Gastroesophageal sphincter (tissue), 4 donors: ENCODE measurements around the gene SRCIN1. TPM values are rescaled to one million over a fixed set of nuclear protein-coding genes. Genes with fewer than 3 reads are reported as not detected.
"Not testable (repeated sequence)": the region's sequence is repeated elsewhere in the genome, so short reads cannot be mapped to it uniquely, and the experiment has no call there.

Experiments
- ATAC-seq: fragments of 150-250 bp; one replicate; pipeline ENCODE4 v1.9.1; 2016; ENCODE audit warnings: mild to moderate bottlenecking, moderate library complexity
- H3K27ac ChIP-seq, 4 donors: fragments of 200-600 bp; sonication (generic) in 3 of 4; 1 replicate in 3 of 4; 2 replicates in 1 of 4; pipeline ENCODE4 v1.5.1; 2016 to 2019
- H3K27me3 ChIP-seq: fragments of 200-600 bp; sonication (generic); one replicate; pipeline ENCODE4 v1.5.1; 2019
- H3K36me3 ChIP-seq, 2 donors: fragments of 200-600 bp; sonication (generic); one replicate each; pipeline ENCODE4 v1.5.1; 2019; ENCODE audit warnings: control low read depth in 1 of 2
- H3K4me1 ChIP-seq, 3 donors: fragments of 200-600 bp; sonication (generic); 1 replicate in 2 of 3; 2 replicates in 1 of 3; pipeline ENCODE4 v1.5.1; 2016 to 2019; ENCODE audit warnings: control low read depth in 2 of 3
- H3K4me3 ChIP-seq, 2 donors: fragments of 200-600 bp; sonication (generic); one replicate each; pipeline ENCODE4 v1.5.1; 2019; ENCODE audit warnings: mild to moderate bottlenecking in 1 of 2, moderate library complexity in 1 of 2
- H3K9me3 ChIP-seq, 3 donors: fragments of 200-600 bp; sonication (generic); one replicate each; pipeline ENCODE4 v1.5.1; 2017 to 2019; ENCODE audit warnings: control low read depth in 2 of 3
- CTCF ChIP-seq, 4 experiments: fragments of 200-600 bp in 2 of 4; fragments of 450-650 bp in 2 of 4; sonication (generic) in 1 of 4; IDR thresholded peaks; one replicate each; pipeline ENCODE4 v1.5.1; 2017 to 2019; ENCODE audit warnings: antibody characterized with exemption in 4 of 4, mild to moderate bottlenecking in 2 of 4, moderate library complexity in 2 of 4
- EP300 ChIP-seq: sonication (generic); formaldehyde crosslinking; IDR thresholded peaks from one replicate; pipeline ENCODE4 v1.6.1; 2017; ENCODE audit warnings: antibody characterized with exemption, mild to moderate bottlenecking
- POLR2A ChIP-seq, 2 donors: fragments of 450-650 bp; IDR thresholded peaks; one replicate each; pipeline ENCODE4 v1.6.1; 2017; ENCODE audit warnings: antibody characterized with exemption in 2 of 2, mild to moderate bottlenecking in 2 of 2, moderate library complexity in 1 of 2
- POLR2AphosphoS5 ChIP-seq: sonication (generic); formaldehyde crosslinking; IDR thresholded peaks from one replicate; pipeline ENCODE4 v1.6.1; 2017; ENCODE audit warnings: antibody characterized with exemption
- WGBS, 2 donors: methylation state at CpG; one replicate each; pipeline ENCODE4 v1.1.5; 2018; ENCODE audit warnings: low coverage in 1 of 2; 5-methylcytosine and 5-hydroxymethylcytosine counted together
- total RNA-seq, 4 donors: library from RNA; depleted of rRNA; stranded (reverse); fragments of >200 nt; gene quantifications; one replicate each; pipeline ENCODE4 v1.1.0, GENCODE V29; 2016

SRCIN1 gene
- total RNA-seq, result 1 to 10 TPM in 2 of 4 donors, under 1 TPM in 2; 0.67 to 2.6 (median 1.5) TPM

DNA sequence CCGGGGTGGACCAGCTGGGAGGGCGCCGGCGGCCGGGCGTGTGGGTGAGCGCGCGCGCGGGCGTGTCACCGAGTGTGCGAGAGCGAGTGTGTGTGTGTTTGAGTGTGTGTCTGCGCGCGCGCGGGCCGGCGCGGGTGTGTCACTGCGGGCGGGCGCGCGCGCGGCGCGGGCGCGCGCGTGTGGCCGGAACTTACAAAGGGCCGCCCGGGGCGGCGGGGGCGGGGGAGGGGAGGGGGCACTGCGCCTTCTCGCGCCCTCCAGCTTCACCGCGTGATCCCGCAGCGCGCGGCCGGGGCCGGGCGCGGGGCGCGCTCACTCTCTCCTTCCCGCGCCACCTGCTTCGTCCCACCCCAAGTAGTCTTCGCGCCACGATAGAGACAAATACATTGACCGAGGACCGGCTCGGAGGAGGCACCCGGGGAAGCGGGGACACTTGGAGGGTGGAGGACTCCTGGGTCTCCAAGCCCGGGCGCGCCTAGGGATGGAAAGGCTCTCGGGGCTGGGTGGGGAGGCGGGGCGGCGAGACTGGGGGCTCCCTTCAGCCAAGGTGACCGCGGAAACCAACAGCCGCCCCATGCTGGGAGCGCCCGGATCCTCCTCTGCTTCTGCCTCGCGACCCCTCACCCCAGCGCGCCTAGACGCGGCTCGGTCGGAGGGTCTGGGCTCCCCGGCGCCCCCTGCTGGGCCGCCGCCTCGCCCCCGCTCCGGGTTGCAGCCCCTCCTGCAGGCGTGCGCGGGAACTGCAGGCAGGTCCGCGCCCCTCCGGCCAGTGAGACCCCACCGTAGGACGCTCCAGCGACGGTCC, at the start of gene SRCIN1:
TSS of gene SRCIN1 (minus strand) at position 112 of the 805 bp plus-strand sequence. CDS start 247 bp downstream, outside the sequence.
- H3K4me3 ChIP-seq, result peak within 1 kb of the TSS; percentile 35 to 62
- ATAC-seq, result peak; percentile 38
- no peaks in the 10 kb centered on the region for H3K36me3 ChIP-seq
- TF ChIP-seq CTCF (IDR thresholded peaks at IDR 0.05) (peak in 3 of 4 experiments; percentile 40 to 82 (median 66)), POLR2AphosphoS5 (no peak)
- peak within 1 kb of the TSS in 2 of 4 donors; percentile 40 to 60 for H3K27ac ChIP-seq
- peaks cover 100% of the 10 kb centered on the region for H3K27me3 ChIP-seq
- H3K4me1 ChIP-seq, result peaks cover 0 to 46% (median 17%) of the 10 kb centered on the region in 3 donors
- WGBS, 2 donors, result no CpG with 5 or more reads among the region's 105 CpGs
- H3K9me3 ChIP-seq, result no peaks in the 10 kb centered on the region

DNA sequence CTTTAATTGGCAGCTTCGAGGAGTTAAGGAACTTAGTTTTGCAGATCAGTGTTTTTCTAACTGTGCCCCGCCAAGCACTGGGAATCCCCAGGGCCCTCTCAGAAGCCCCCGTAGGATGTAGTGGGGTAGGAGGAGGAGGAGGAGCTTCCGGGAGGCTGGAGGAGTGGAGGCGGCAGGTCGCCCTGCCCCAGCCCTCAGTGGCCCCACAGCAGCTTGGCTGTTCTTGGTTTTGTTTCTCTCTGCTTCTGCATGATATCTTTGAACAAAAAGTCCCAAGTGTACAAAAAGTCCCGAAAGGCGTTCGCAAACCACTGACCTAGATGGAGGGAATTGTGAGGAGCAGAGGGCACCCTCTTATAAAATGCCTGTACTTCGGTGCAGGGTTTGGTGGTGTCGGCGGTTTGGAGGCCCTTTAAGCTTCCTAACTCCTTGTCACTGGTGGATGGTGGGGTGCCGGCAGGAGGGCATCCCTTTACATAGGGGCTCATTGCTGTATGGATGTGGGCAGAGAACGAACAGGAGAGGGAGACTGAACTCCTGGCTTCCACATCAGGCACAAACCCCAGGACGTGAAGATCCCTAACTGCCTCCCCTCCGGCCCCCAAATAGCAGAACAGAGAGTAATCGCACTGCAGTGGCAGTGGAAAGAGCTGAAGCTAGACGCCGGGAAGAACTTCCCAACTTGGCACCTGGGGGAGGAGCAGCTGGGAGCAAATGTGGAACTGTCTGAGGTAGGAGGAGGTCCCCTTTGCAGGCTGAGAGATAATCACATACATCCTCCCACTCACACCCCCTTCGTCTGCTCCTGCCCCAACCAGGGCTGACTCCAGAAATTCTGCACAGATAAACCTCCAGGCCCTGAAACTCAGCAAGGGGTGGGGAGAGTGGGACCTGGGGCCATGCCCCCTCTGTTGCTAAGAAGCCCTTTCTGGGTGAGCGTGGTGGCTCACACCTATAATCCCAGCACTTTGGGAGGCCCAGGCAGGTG, 49.0 kb upstream of the SRCIN1 start:
- H3K4me3 ChIP-seq, result no peak overlapping the region
- no peaks in the 10 kb centered on the region for H3K36me3 ChIP-seq
- no peaks in the 10 kb centered on the region for H3K4me1 ChIP-seq
- TF ChIP-seq CTCF (IDR thresholded peaks at IDR 0.05) (no peak), POLR2A (IDR thresholded peaks at IDR 0.05) (no peak), EP300 (no peak), POLR2AphosphoS5 (no peak)
- no peak for ATAC-seq
- no peaks in the 10 kb centered on the region for H3K9me3 ChIP-seq
- peaks cover 68% of the 10 kb centered on the region for H3K27me3 ChIP-seq
- 42 to 46% methylated on average over 4 to 9 of the region's 21 CpGs for WGBS, 2 donors
- H3K27ac ChIP-seq, result no peak overlapping the region

DNA sequence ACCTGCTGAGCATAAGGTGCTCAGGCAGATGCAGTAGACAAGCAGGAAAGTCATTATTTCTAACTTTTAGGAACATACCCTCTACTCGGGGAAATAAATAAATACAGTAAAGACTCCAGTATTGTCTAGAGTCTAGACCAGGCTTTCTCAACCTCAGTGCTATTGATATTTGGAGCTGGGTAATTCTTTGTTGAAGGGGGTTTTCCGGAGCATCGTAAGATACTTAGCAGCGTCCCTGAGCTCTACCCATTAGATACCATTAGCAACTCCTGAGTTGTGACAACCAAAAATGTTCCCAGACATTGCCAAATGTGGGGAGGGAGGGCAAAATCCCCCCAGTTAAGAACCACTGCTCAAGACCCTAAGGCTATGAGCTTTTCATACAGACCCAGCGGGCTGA, 47.9 kb upstream of the SRCIN1 start:
- H3K4me1 ChIP-seq, result no peaks in the 10 kb centered on the region
- peaks cover 62% of the 10 kb centered on the region for H3K27me3 ChIP-seq
- whole genome bisulfite sequencing, 2 donors, result 78 to 100% methylated on average over 1 to 5 of the region's 5 CpGs
- no peak for TF ChIP-seq POLR2A (IDR thresholded peaks at IDR 0.05)
- H3K36me3 ChIP-seq, result no peaks in the 10 kb centered on the region
- H3K4me3 ChIP-seq, result no peak overlapping the region
- H3K27ac ChIP-seq, result no peak overlapping the region
- ATAC-seq, result no peak
- H3K9me3 ChIP-seq, result no peaks in the 10 kb centered on the region

DNA sequence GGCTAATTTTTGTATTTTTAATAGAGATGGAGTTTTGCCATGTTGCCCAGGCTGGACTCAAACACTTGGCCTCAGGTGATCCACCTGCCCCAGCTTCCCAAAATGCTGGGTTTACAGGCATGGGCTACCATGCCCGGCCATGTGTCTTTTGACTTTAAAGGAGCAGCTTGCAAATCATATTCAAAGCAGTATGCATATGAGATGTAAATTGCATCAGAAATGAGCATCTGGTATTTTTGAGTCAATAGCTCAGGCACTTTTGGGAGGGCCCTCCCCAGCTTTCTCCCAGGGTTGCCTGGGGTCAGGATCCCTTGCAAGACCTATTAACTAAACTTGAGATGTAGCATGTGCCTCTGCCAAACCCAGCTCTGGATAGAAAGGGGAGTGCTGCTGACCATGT, 47.5 kb upstream of the SRCIN1 start:
- WGBS, 2 donors, result 100% methylated on average over 1 of the region's 1 CpG
- ATAC-seq, result no peak
- Histone ChIP-seq H3K4me3 (no peak overlapping the region), H3K36me3 (no peaks in the 10 kb centered on the region), H3K27ac (no peak overlapping the region), H3K4me1 (no peaks in the 10 kb centered on the region), H3K27me3 (peaks cover 58% of the 10 kb centered on the region), H3K9me3 (no peaks in the 10 kb centered on the region)
- no peak for TF ChIP-seq EP300
- no peak for TF ChIP-seq POLR2AphosphoS5
- TF ChIP-seq POLR2A (IDR thresholded peaks at IDR 0.05), result no peak
- no peak for TF ChIP-seq CTCF (IDR thresholded peaks at IDR 0.05)

GRCh38 chr17:38650653-38651173, 45.0 kb upstream of the SRCIN1 start:
- not testable (repeated sequence) for H3K9me3 ChIP-seq, H3K36me3 ChIP-seq, H3K27ac ChIP-seq, H3K4me1 ChIP-seq, ATAC-seq, H3K4me3 ChIP-seq
- H3K27me3 ChIP-seq, result peaks cover 35% of the 10 kb centered on the region
- WGBS, 2 donors, result 93% methylated on average over 3 of the region's 11 CpGs
